AG09309 (cell line): ENCODE measurements around the gene TSPO2.
A peak's percentile ranks its signal among the peaks of the same experiment; 100 is the strongest.

Experiments used
- DNase-seq: peaks from one replicate; pipeline ENCODE4 v3.0.0-alpha.2; 2010; ENCODE audit warnings: low read depth
- H3K4me3 ChIP-seq: 2 replicates; pipeline ENCODE4 v1.5.1; 2011; ENCODE audit warnings: mild to moderate bottlenecking, low read depth, low read length, moderate library complexity; ENCODE audit not compliant: control insufficient read depth
- TF ChIP-seq, protein P1 (sequence below): IDR thresholded peaks from 2 replicates; pipeline ENCODE4 v1.5.1; 2011; ENCODE audit warnings: mild to moderate bottlenecking, low read depth, low read length, inconsistent platforms; ENCODE audit not compliant: insufficient read depth, control insufficient read depth; ENCODE audit errors: missing control alignments

The TSPO2 gene

DNA sequence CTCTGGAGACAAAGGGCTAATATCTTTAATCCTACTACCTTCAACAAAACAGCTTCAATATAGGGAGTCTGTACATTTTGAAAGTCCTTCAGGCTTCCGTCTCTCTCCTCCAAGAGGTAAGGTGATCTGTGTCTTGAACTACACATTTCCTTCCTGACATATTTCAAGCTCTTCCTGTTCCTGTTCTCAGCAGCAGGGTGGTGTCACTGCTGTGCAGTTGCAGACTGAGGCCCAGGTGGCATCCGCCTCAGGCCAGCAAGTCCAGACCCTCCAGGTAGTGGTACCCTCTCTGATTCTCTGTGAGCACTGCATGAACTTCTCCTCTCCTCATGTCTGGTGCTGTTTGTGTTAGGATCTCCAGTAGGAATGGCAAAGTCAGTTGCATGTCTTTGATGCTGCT is 38.4 kb downstream of the TSPO2 start:
- TF ChIP-seq, protein P1, sequence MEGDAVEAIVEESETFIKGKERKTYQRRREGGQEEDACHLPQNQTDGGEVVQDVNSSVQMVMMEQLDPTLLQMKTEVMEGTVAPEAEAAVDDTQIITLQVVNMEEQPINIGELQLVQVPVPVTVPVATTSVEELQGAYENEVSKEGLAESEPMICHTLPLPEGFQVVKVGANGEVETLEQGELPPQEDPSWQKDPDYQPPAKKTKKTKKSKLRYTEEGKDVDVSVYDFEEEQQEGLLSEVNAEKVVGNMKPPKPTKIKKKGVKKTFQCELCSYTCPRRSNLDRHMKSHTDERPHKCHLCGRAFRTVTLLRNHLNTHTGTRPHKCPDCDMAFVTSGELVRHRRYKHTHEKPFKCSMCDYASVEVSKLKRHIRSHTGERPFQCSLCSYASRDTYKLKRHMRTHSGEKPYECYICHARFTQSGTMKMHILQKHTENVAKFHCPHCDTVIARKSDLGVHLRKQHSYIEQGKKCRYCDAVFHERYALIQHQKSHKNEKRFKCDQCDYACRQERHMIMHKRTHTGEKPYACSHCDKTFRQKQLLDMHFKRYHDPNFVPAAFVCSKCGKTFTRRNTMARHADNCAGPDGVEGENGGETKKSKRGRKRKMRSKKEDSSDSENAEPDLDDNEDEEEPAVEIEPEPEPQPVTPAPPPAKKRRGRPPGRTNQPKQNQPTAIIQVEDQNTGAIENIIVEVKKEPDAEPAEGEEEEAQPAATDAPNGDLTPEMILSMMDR, result no peak
- DNase-seq, result no peak
- no peak overlapping the region for H3K4me3 ChIP-seq

DNA sequence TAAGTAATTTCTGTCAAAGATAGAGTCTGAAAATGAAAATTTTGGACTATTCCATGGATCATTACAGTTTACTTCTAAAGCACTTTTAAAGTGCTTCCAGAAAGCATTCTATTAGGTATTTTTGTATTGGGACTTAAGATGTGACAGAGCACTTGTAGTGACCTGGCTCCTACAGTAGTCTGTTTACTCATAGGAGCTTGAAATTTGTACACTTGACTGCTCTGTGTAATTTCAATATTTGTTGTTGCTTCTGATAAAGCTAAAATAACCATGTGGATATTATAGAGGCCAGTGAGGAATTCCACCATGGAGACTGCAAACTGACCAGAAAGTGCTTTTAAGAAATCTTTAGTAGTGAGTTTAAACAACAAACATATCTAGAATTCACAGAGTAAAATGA is 40.8 kb downstream of the TSPO2 start:
- TF ChIP-seq, protein P1, result no peak
- H3K4me3 ChIP-seq, result no peak overlapping the region
- DNase-seq, result no peak

DNA sequence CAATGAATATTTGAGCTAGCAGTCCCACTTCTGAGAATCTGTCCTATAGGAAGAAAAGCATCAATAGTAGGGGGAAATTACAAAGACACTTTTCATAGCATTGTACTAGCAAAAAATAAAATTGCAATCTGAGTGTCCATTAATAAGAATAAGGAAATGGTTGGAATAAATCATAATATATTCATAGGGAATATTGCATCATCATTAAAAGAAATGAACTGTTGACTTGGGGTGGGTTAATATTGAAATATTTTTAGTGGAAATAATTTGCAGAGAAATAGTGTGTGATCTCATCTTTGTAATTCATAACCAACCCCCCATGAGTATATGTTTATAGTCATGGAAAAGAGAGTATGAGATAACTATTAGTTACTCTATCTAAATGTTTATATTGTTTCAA is 42.9 kb downstream of the TSPO2 start:
- DNase-seq, result no peak
- TF ChIP-seq, protein P1, result no peak
- no peak overlapping the region for H3K4me3 ChIP-seq

DNA sequence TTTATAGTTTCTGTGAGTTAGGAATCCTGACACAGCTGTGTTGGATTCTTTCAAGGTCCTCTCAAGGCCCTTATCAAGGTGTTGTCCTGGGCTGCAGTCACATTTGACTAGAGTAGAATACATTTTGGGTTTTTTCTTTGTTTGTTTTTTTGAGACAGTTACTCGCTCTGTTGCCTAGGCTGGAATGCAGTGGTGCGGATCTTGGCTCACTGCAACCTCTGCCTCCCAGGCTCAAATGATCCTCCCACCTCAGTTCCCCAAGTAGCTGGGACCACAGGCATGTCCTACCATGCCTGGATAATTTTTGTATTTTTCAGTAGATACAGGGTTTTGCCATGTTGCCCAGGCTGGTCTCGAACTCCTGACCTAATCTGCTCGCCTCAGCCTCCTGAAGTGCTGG is 46.2 kb downstream of the TSPO2 start:
- no peak overlapping the region for H3K4me3 ChIP-seq
- no peak for DNase-seq
- TF ChIP-seq, protein P1, result no peak

DNA sequence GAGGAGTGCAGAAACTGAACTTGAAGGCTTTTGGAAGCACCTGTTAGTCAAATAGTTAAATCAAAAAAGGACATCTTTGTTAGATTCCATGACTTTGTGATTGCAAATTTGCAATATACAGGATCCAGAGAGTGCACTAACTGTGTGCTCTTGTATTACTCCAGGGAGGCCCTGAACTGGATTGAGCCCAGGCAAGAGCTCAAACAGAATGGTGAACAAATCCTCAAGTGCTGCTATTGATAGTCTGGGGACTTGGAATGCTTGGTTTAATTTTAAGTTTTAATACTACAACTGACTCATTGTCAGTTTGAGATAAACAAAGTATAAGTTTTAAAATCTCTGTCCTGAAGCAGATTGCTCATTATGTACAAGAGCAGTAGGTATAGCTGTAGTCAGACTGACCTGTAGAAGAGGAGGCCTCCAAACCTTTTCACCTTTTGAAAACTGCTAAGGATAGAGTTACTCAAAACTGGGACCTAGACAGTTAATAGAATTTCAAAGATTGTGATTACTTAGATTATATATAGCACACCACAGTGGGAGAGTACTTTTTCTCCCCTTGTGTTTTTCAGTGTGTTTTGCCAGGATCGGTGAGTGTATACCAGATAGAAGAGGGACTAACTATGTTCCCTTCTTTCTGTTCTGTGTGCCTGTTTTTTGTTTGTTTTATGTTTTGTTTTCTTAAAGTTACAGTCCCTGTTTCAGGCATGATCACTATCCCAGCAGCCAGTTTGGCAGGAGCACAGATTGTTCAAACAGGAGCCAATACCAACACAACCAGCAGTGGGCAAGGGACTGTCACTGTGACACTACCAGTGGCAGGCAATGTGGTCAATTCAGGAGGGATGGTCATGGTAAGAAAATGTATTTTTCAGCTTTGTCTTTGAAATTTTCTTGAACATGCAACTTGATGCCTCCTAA is 48.8 kb downstream of the TSPO2 start:
- TF ChIP-seq, protein P1, result no peak
- H3K4me3 ChIP-seq, result no peak overlapping the region
- no peak for DNase-seq

DNA sequence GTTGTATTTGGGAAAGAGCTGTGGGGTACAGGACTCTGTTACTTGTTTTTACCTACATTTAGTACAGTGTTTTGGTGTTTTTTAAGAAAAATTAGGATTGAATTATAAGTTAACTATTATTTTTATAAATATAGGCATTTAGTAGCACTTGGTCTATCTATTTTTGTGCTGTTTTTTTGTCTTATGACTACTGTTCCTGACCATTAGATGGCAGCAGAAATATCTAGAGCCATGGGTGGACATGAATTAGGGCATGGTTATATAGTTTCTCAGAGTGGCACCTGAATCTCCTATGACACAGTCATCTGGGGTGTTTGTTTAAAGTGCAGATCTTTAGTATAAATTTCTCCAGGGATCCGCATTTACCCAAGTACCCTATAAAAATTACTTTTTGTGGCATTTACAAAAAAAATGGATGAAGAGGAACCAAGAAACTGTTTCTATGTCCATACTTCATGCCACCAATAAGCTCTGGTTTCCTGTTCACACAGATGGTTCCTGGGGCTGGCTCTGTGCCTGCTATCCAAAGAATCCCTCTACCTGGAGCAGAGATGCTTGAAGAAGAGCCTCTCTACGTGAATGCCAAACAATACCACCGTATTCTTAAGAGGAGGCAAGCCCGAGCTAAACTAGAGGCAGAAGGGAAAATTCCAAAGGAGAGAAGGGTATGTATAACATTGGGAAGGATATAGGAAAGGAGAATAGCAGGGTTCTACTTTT is 50.3 kb downstream of the TSPO2 start:
- no peak for DNase-seq
- H3K4me3 ChIP-seq, result no peak overlapping the region
- TF ChIP-seq, protein P1, result peak; percentile 46
